ENCODE data around the gene PRKRA. TPM values are rescaled to one million over a fixed set of nuclear protein-coding genes. Genes with fewer than 3 reads are reported as not detected.

The PRKRA gene
- total RNA-seq, 1 donor from 2014 or later = 70.3 TPM

- H3K36me3 Mint-ChIP-seq = no peaks in the 10 kb centered on the region
- H3K27ac Mint-ChIP-seq = no peak overlapping the region
- no peaks in the 10 kb centered on the region for H3K27me3 Mint-ChIP-seq (ENCODE audit: low read depth)
- H3K4me3 Mint-ChIP-seq = no peak overlapping the region
- peaks cover 6% of the 10 kb centered on the region for H3K4me1 Mint-ChIP-seq
- H3K9me3 Mint-ChIP-seq = no peaks in the 10 kb centered on the region
- no peak for DNase-seq (ENCODE audit: low spot score in 2 of 2, unreplicated experiment in 2 of 2)
- no peak for TF ChIP-seq CTCF (IDR thresholded peaks at IDR 0.05; ENCODE audit: unreplicated experiment)
Measured at GRCh38 chr2:178383718-178384117, 67.3 kb downstream of the PRKRA start.

Other genes with a start within 250 kb of the PRKRA start
- 12.1 to 13.8 TPM (median 12.2 TPM) in 3 replicates for gene PJVK, start 203 bp upstream of the PRKRA start, total RNA-seq
- 48.1 to 52.9 TPM (median 49.7 TPM) in 3 replicates for gene FKBP7, start 27.4 kb upstream of the PRKRA start, total RNA-seq
- gene PLEKHA3, start 29.3 kb upstream of the PRKRA start, total RNA-seq = 27.3 to 28.9 TPM (median 28.0 TPM) in 3 replicates